ENCODE data around the gene ZBTB16.

The ZBTB16 gene

DNA sequence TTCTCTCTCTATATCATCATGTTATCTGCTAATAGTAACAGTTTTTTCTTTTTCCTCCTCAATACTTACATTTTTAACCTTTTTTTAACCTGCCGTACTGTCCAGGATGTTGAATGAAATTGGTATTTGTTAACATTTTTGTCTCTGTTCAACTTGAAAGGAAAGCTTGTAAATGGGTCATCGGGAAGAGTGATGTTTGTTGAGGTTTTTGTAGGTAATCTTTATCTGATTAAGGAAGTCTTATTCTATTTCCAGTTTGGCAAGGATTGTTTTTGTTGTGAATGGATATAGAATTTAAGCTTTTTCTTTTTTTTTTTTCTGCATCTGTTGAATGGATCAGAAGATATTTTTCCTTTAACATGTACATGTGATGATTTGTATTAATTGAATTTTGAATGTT, 228.6 kb downstream of the ZBTB16 start:
- H3K4me3 ChIP-seq (ENCODE audit: low read depth, low read length), result no peak overlapping the region
- TF ChIP-seq, protein P1, sequence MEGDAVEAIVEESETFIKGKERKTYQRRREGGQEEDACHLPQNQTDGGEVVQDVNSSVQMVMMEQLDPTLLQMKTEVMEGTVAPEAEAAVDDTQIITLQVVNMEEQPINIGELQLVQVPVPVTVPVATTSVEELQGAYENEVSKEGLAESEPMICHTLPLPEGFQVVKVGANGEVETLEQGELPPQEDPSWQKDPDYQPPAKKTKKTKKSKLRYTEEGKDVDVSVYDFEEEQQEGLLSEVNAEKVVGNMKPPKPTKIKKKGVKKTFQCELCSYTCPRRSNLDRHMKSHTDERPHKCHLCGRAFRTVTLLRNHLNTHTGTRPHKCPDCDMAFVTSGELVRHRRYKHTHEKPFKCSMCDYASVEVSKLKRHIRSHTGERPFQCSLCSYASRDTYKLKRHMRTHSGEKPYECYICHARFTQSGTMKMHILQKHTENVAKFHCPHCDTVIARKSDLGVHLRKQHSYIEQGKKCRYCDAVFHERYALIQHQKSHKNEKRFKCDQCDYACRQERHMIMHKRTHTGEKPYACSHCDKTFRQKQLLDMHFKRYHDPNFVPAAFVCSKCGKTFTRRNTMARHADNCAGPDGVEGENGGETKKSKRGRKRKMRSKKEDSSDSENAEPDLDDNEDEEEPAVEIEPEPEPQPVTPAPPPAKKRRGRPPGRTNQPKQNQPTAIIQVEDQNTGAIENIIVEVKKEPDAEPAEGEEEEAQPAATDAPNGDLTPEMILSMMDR (IDR thresholded peaks at IDR 0.05; ENCODE audit: low read depth, low read length), result no peak
- TF ChIP-seq POLR2A (IDR thresholded peaks at IDR 0.05; ENCODE audit: extremely low read depth, insufficient read length), result no peak
- TF ChIP-seq, protein P2, sequence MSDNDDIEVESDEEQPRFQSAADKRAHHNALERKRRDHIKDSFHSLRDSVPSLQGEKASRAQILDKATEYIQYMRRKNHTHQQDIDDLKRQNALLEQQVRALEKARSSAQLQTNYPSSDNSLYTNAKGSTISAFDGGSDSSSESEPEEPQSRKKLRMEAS (IDR thresholded peaks at IDR 0.05; ENCODE audit: low read depth, low read length), result no peak
- no peak for DNase-seq (ENCODE audit: low read depth)

DNA sequence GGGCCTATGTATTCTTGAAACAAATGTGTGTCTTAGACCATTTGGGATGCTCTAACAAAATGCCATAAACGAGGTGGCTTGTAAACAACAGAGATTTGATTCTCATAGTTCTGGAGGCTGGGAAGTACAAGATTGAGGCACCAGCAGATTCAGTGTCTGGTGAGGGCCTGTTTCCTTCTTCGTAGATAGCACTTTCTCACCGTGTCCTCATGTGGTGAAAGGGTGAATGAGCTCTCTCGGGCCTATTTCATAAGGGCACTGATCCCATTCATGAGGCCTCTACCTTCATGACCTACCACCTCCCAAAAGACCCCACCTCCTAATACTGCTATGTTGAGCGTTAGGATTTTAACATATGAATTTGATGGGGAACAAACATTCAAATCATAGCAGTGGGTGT, 230.3 kb downstream of the ZBTB16 start:
- TF ChIP-seq, protein P1 (IDR thresholded peaks at IDR 0.05; ENCODE audit: low read depth, low read length), result no peak
- TF ChIP-seq POLR2A (IDR thresholded peaks at IDR 0.05; ENCODE audit: extremely low read depth, insufficient read length), result no peak
- TF ChIP-seq, protein P2 (IDR thresholded peaks at IDR 0.05; ENCODE audit: low read depth, low read length), result no peak
- H3K4me3 ChIP-seq (ENCODE audit: low read depth, low read length), result no peak overlapping the region
- DNase-seq (ENCODE audit: low read depth), result no peak

DNA sequence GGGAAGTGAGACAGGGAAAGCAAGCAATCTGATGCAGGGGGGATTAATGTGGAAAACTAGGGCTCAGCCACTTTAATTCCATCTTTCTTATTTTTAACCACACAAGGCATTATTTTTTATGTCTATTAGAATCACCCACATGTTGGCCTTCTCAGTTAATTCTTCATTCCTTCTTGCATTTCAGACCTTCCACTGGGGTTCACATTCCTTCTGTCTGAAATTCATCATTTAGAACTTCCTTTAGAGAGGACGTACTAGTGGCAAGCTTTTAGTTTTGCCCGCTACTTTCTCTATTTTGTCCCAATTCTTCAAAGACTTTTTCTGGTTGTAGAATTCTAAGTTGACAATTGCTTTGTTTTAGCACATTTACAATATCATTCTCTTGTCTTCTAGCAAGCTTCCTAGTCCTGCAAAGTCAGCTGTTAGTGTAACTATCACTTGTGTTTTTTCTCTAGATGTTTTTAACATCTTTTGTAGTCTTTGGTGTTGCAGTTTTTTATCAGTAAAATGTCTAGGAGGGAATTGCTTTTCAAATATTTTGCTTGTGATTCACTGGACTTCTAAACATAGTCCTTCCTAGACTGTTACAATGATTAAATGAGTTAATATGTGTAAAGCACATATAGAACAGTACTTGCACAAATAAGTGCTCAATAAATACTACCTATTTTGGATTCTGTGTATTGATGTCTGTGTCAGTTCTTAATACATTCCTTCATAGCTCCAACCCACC, 231.2 kb downstream of the ZBTB16 start:
- TF ChIP-seq, protein P1 (IDR thresholded peaks at IDR 0.05; ENCODE audit: low read depth, low read length), result no peak
- no peak for TF ChIP-seq MYC (IDR thresholded peaks at IDR 0.05; ENCODE audit: low read depth, low read length)
- no peak for TF ChIP-seq POLR2A (IDR thresholded peaks at IDR 0.05; ENCODE audit: extremely low read depth, insufficient read length)
- TF ChIP-seq, protein P2 (IDR thresholded peaks at IDR 0.05; ENCODE audit: low read depth, low read length), result no peak
- no peak overlapping the region for H3K4me3 ChIP-seq (ENCODE audit: low read depth, low read length)
- DNase-seq (ENCODE audit: low read depth), result no peak

DNA sequence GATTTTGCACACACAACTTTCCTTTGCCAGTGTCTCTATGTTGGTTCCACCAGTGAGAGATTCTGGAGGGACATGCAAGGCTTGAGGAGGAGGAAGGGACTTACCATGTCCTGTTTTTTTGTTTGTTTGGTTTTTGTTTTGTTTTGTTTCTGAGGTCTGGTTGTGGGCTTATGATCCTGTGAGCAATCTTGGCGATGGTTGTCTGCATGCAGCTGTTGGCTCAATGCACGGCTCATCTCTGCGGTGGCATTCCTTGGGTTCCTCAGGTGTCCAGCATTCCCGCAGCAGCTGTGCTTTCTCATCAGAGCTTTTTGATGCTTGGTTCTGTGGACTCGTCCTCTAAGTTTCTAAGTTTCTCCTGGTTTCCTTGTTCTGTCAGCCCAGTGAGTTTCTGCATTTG, 231.9 kb downstream of the ZBTB16 start:
- TF ChIP-seq, protein P1 (IDR thresholded peaks at IDR 0.05; ENCODE audit: low read depth, low read length), result no peak
- no peak overlapping the region for H3K4me3 ChIP-seq (ENCODE audit: low read depth, low read length)
- no peak for DNase-seq (ENCODE audit: low read depth)

DNA sequence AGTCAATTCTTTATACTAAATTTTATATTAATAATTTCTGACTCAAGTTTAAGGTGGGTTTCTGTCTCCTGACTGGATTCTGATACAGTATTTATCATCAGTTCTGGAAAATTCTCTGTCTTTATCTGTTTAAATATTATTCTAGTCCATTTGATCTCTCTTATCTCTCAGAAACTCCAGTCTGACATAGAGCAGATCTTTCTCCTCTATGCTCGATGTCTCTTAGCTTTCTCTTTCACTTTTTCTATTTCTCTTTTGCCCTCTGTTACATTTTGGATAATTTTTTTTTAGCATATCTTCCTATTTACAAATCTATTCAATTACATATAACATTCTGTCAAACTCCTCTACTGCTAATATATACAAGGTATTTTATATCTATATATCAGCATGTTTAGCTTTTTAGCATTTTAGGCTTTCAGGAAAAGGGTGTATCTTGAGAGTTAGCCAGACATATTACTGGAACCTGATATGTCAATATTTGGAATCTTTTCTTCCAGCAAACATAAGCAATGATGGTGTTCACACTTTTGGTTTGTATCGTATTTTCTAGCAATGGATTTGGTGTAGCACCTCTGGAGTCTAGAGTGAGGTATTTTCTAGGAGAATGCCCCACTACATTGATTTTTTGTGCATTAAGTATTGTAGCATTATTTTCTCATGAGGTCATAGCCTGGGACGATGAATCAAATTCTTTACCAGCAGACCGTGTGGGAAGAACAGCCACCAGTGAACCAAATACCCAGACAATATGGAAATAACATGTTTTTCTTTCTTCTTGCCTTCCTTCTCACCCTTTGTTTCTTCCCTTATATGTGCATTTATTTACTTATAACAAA, 232.6 kb downstream of the ZBTB16 start:
- no peak overlapping the region for H3K4me3 ChIP-seq (ENCODE audit: low read depth, low read length)
- no peak for TF ChIP-seq POLR2A (IDR thresholded peaks at IDR 0.05; ENCODE audit: extremely low read depth, insufficient read length)
- TF ChIP-seq, protein P2 (IDR thresholded peaks at IDR 0.05; ENCODE audit: low read depth, low read length), result no peak
- TF ChIP-seq MYC (IDR thresholded peaks at IDR 0.05; ENCODE audit: low read depth, low read length), result no peak
- TF ChIP-seq, protein P1 (IDR thresholded peaks at IDR 0.05; ENCODE audit: low read depth, low read length), result no peak
- DNase-seq (ENCODE audit: low read depth), result no peak

Measured in NB4 (cell line).